ENCODE measurements around the gene MTSS2.

GRCh38 chr16:70730944-70731343 is 45.1 kb upstream of the MTSS2 start:
- TF ChIP-seq CTCF (conservative IDR thresholded peaks at IDR 0.05; ENCODE audit: low read depth, low read length) (no peak), EZH2 (IDR thresholded peaks at IDR 0.05; ENCODE audit: borderline replicate concordance, low read depth, low read length, poor library complexity, severe bottlenecking) (no peak)
